Liver (tissue), 9 donors: ENCODE data around the gene OR2B6. TPM values are rescaled to one million over a fixed set of nuclear protein-coding genes. Genes with fewer than 3 reads are reported as not detected.

Experiments used
- DNase-seq: peaks from one replicate; pipeline ENCODE4 v3.0.0-alpha.2; 2017; ENCODE audit warnings: low spot score
- H3K27ac ChIP-seq, 2 donors: one replicate each; pipeline ENCODE4 v1.7.0; 2013; ENCODE audit warnings: inconsistent platforms in 2 of 2, low read length in 2 of 2, control low read depth in 1 of 2, low read depth in 1 of 2, mild to moderate bottlenecking in 1 of 2
- H3K27me3 ChIP-seq, 4 donors: one replicate each; pipeline versions ENCODE4 v1.6.1 to v1.7.0; 2013; ENCODE audit warnings: low read length in 3 of 4, inconsistent platforms in 1 of 4, mild to moderate bottlenecking in 1 of 4, moderate library complexity in 1 of 4; ENCODE audit not compliant: control insufficient read depth in 4 of 4, insufficient read depth in 4 of 4
- H3K36me3 ChIP-seq, 4 donors: one replicate each; pipeline versions ENCODE4 v1.6.1 to v1.7.0; 2013; ENCODE audit warnings: low read length in 3 of 4, mild to moderate bottlenecking in 3 of 4, low read depth in 1 of 4, moderate library complexity in 1 of 4; ENCODE audit not compliant: control insufficient read depth in 4 of 4, insufficient read depth in 3 of 4
- H3K4me1 ChIP-seq, 4 donors: one replicate each; pipeline versions ENCODE4 v1.6.1 to v1.7.0; 2013; ENCODE audit warnings: low read length in 3 of 4, mild to moderate bottlenecking in 3 of 4, moderate library complexity in 1 of 4; ENCODE audit not compliant: control insufficient read depth in 4 of 4, insufficient read depth in 4 of 4
- H3K4me3 ChIP-seq, 3 donors: one replicate each; pipeline versions ENCODE4 v1.6.1 to v1.7.0; 2013; ENCODE audit warnings: low read length in 3 of 3, control low read depth in 1 of 3, low read depth in 1 of 3, mild to moderate bottlenecking in 1 of 3
- H3K9ac ChIP-seq, 2 donors: one replicate each; pipeline ENCODE4 v1.7.0; 2013; ENCODE audit warnings: low read length in 2 of 2, mild to moderate bottlenecking in 2 of 2, moderate library complexity in 2 of 2, control low read depth in 1 of 2, low read depth in 1 of 2
- H3K9me3 ChIP-seq, 4 donors: one replicate each; pipeline versions ENCODE4 v1.6.1 to v1.7.0; 2013; ENCODE audit warnings: low read length in 3 of 4; ENCODE audit not compliant: control insufficient read depth in 4 of 4
- EGR1 ChIP-seq, 2 donors: IDR thresholded peaks; 2 replicates each; pipeline ENCODE4 v1.6.1; 2016 to 2018; ENCODE audit warnings: antibody characterized with exemption in 2 of 2, low read depth in 2 of 2
- FOXA1 ChIP-seq: IDR thresholded peaks from 2 replicates; pipeline ENCODE4 v1.6.1; 2016; ENCODE audit warnings: antibody characterized with exemption
- FOXA2 ChIP-seq: IDR thresholded peaks from 2 replicates; pipeline ENCODE4 v1.6.1; 2016; ENCODE audit warnings: antibody characterized with exemption
- GABPA ChIP-seq, 2 donors: IDR thresholded peaks in 1 of 2; conservative IDR thresholded peaks in 1 of 2; 2 replicates each; pipeline ENCODE4 v1.6.1; 2016; ENCODE audit warnings: antibody characterized with exemption in 2 of 2, mild to moderate bottlenecking in 1 of 2, moderate library complexity in 1 of 2
- HNF4A ChIP-seq, 2 donors: conservative IDR thresholded peaks; 2 replicates each; pipeline ENCODE4 v1.6.1; 2016; ENCODE audit warnings: antibody characterized with exemption in 2 of 2, mild to moderate bottlenecking in 2 of 2
- HNF4G ChIP-seq: IDR thresholded peaks from 2 replicates; pipeline ENCODE4 v1.6.1; 2016; ENCODE audit warnings: antibody characterized with exemption
- JUND ChIP-seq, 2 donors: IDR thresholded peaks; 2 replicates each; pipeline ENCODE4 v1.6.1; 2016; ENCODE audit warnings: antibody characterized with exemption in 2 of 2
- RAD21 ChIP-seq, 2 donors: IDR thresholded peaks; 2 replicates each; pipeline ENCODE4 v1.6.1; 2016; ENCODE audit warnings: antibody characterized with exemption in 2 of 2, mild to moderate bottlenecking in 2 of 2
- RXRA ChIP-seq, 2 donors: IDR thresholded peaks; 2 replicates each; pipeline ENCODE4 v1.6.1; 2017 to 2018; ENCODE audit warnings: antibody characterized with exemption in 2 of 2, mild to moderate bottlenecking in 1 of 2
- TAF1 ChIP-seq: conservative IDR thresholded peaks from 2 replicates; pipeline ENCODE4 v1.6.1; 2016; ENCODE audit warnings: antibody characterized with exemption, mild to moderate bottlenecking
- YY1 ChIP-seq: IDR thresholded peaks from 2 replicates; pipeline ENCODE4 v1.6.1; 2016; ENCODE audit warnings: antibody characterized with exemption, mild to moderate bottlenecking
- WGBS: extraction: QIAGEN DNeasy Blood & Tissue Kit; methylation state at CpG from one replicate; pipeline ENCODE4 v1.1.7; 2013; 5-methylcytosine and 5-hydroxymethylcytosine counted together
- polyA plus RNA-seq, 2 donors: library from polyadenylated mRNA; stranded (reverse) in 1 of 2; unstranded in 1 of 2; fragments of 200-250 nt in 1 of 2; fragments of >200 nt in 1 of 2; fragmentation: Nextera tagmentation in 1 of 2; extraction: Ambion mirVana in 1 of 2; gene quantifications; one replicate each; pipeline versions ENCODE4 v1.2.1 to v1.2.3, GENCODE V29; 2013 to 2015
- total RNA-seq, 2 donors: library from RNA; depleted of rRNA; stranded (reverse); fragments of >200 nt; gene quantifications; one replicate each; pipeline ENCODE4 v1.2.3, GENCODE V29; 2014
- TF ChIP-seq, protein P1 (sequence below): IDR thresholded peaks from 2 replicates; pipeline ENCODE4 v1.6.1; 2016; ENCODE audit warnings: antibody characterized with exemption
- TF ChIP-seq, protein P2 (sequence below): fragments of 150-350 bp; IDR thresholded peaks from 2 replicates; pipeline ENCODE4 v1.5.1; 2017; ENCODE audit warnings: improper control_type of control experiment, low read depth, low read length; ENCODE audit not compliant: missing input control
- TF ChIP-seq, protein P3 (sequence below): IDR thresholded peaks from 2 replicates; pipeline ENCODE4 v1.6.1; 2016; ENCODE audit warnings: antibody characterized with exemption
- TF ChIP-seq, protein P4 (sequence below): IDR thresholded peaks from 2 replicates; pipeline ENCODE4 v1.6.1; 2016; ENCODE audit warnings: antibody characterized with exemption
- TF ChIP-seq, protein P5 (sequence below): IDR thresholded peaks from 2 replicates; pipeline ENCODE4 v1.6.1; 2016; ENCODE audit warnings: antibody characterized with exemption, mild to moderate bottlenecking
- donor health status: healthy.
- donor health status: healthy.
- donor health status: healthy.
- donor health status: healthy.
- donor health status: healthy.

The OR2B6 gene
- total and polyA plus RNA-seq, 4 donors = 0.19 TPM; not detected in 3

DNA sequence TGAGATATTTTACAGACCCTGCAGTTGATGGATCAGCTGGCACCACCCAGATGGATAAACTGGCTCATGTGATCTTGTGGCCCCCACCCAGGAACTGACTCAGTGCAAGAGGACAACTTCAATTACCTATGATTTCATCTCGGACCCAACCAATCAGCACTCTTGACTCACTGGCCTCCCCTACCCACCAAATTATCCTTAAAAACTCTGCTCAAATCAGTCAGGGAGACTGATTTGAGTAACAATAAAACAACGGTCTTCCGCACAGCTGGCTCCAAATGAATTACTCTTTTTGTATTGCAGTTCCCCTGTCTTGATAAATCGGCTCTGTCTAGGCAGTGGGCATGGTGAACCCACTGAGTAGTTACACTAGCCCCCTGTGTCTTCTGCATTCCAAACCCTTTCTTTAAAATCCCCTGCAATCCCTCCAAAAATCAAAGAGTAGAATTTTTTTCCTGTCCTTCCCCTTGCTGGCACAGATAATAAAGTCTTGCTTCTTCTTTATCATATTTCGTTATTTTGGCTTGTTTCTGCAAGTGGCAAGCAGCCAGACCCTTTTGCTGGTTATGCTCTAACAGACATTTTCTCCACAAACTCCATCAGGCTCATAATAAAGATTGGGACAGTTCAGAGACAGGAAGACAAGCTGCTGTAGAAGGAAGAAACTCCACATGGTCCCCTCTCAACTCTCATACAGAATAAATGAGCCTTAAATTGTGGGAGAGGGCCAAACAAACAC is 48.3 kb downstream of the OR2B6 start:
- H3K27me3 ChIP-seq = peaks cover 0 to 3% (median 1%) of the 10 kb centered on the region in 4 donors
- no peaks in the 10 kb centered on the region for H3K4me1 ChIP-seq
- TF ChIP-seq RAD21 (IDR thresholded peaks at IDR 0.05) (no peak), RXRA (IDR thresholded peaks at IDR 0.05) (no peak), HNF4A (conservative IDR thresholded peaks at IDR 0.05) (no peak), JUND (IDR thresholded peaks at IDR 0.05) (no peak)
- TF ChIP-seq, protein P1, sequence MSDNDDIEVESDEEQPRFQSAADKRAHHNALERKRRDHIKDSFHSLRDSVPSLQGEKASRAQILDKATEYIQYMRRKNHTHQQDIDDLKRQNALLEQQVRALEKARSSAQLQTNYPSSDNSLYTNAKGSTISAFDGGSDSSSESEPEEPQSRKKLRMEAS = no peak
- TF ChIP-seq, protein P2, sequence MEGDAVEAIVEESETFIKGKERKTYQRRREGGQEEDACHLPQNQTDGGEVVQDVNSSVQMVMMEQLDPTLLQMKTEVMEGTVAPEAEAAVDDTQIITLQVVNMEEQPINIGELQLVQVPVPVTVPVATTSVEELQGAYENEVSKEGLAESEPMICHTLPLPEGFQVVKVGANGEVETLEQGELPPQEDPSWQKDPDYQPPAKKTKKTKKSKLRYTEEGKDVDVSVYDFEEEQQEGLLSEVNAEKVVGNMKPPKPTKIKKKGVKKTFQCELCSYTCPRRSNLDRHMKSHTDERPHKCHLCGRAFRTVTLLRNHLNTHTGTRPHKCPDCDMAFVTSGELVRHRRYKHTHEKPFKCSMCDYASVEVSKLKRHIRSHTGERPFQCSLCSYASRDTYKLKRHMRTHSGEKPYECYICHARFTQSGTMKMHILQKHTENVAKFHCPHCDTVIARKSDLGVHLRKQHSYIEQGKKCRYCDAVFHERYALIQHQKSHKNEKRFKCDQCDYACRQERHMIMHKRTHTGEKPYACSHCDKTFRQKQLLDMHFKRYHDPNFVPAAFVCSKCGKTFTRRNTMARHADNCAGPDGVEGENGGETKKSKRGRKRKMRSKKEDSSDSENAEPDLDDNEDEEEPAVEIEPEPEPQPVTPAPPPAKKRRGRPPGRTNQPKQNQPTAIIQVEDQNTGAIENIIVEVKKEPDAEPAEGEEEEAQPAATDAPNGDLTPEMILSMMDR = no peak
- no peaks in the 10 kb centered on the region for H3K9me3 ChIP-seq
- no peak for DNase-seq
- no peak overlapping the region for H3K9ac ChIP-seq
- no peaks in the 10 kb centered on the region for H3K36me3 ChIP-seq
- H3K4me3 ChIP-seq = no peak overlapping the region
- 57% methylated on average over 5 of the region's 5 CpGs for WGBS
- no peak overlapping the region for H3K27ac ChIP-seq

DNA sequence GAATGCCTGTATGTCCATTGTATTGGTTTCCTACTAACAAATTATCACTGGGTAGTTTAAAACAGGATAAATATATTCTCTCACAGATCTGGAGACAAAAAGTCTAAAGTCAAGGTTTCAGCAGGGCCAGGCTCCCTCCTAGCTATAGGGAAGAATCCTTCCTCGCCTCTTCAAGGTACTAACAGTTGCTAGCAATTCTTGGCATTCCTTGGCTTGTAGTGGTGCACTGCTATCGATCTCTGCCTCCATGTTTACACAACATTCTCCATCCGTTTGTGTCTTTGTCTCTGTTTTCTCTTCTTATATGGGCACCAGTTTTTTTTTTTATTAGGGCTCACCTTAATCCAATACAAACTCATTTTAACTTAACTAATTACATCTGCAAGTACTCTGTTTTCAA is 48.9 kb downstream of the OR2B6 start:
- Histone ChIP-seq H3K9me3 (no peaks in the 10 kb centered on the region), H3K4me3 (no peak overlapping the region), H3K4me1 (no peaks in the 10 kb centered on the region), H3K27ac (no peak overlapping the region), H3K27me3 (peaks cover 0 to 3% (median 1%) of the 10 kb centered on the region in 4 donors), H3K9ac (no peak overlapping the region), H3K36me3 (no peaks in the 10 kb centered on the region)
- DNase-seq = no peak
- WGBS = 30% methylated on average over 3 of the region's 3 CpGs
- TF ChIP-seq RAD21 (IDR thresholded peaks at IDR 0.05) = no peak
- no peak for TF ChIP-seq TAF1
- TF ChIP-seq GABPA (IDR thresholded peaks at IDR 0.05 in 1 of 2, conservative IDR thresholded peaks at IDR 0.05 in 1 of 2) = no peak
- no peak for TF ChIP-seq HNF4G
- TF ChIP-seq, protein P3, sequence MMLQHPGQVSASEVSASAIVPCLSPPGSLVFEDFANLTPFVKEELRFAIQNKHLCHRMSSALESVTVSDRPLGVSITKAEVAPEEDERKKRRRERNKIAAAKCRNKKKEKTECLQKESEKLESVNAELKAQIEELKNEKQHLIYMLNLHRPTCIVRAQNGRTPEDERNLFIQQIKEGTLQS = no peak
- TF ChIP-seq EGR1 (IDR thresholded peaks at IDR 0.05; ENCODE audit: low read depth in 2 of 2) = no peak
- TF ChIP-seq YY1 = no peak
- no peak for TF ChIP-seq FOXA1
- no peak for TF ChIP-seq JUND (IDR thresholded peaks at IDR 0.05)
- no peak for TF ChIP-seq HNF4A (conservative IDR thresholded peaks at IDR 0.05)
- TF ChIP-seq RXRA (IDR thresholded peaks at IDR 0.05) = no peak
- TF ChIP-seq, protein P2 = no peak
- TF ChIP-seq, protein P4, sequence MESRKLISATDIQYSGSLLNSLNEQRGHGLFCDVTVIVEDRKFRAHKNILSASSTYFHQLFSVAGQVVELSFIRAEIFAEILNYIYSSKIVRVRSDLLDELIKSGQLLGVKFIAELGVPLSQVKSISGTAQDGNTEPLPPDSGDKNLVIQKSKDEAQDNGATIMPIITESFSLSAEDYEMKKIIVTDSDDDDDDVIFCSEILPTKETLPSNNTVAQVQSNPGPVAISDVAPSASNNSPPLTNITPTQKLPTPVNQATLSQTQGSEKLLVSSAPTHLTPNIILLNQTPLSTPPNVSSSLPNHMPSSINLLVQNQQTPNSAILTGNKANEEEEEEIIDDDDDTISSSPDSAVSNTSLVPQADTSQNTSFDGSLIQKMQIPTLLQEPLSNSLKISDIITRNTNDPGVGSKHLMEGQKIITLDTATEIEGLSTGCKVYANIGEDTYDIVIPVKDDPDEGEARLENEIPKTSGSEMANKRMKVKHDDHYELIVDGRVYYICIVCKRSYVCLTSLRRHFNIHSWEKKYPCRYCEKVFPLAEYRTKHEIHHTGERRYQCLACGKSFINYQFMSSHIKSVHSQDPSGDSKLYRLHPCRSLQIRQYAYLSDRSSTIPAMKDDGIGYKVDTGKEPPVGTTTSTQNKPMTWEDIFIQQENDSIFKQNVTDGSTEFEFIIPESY = no peak
- TF ChIP-seq, protein P5, sequence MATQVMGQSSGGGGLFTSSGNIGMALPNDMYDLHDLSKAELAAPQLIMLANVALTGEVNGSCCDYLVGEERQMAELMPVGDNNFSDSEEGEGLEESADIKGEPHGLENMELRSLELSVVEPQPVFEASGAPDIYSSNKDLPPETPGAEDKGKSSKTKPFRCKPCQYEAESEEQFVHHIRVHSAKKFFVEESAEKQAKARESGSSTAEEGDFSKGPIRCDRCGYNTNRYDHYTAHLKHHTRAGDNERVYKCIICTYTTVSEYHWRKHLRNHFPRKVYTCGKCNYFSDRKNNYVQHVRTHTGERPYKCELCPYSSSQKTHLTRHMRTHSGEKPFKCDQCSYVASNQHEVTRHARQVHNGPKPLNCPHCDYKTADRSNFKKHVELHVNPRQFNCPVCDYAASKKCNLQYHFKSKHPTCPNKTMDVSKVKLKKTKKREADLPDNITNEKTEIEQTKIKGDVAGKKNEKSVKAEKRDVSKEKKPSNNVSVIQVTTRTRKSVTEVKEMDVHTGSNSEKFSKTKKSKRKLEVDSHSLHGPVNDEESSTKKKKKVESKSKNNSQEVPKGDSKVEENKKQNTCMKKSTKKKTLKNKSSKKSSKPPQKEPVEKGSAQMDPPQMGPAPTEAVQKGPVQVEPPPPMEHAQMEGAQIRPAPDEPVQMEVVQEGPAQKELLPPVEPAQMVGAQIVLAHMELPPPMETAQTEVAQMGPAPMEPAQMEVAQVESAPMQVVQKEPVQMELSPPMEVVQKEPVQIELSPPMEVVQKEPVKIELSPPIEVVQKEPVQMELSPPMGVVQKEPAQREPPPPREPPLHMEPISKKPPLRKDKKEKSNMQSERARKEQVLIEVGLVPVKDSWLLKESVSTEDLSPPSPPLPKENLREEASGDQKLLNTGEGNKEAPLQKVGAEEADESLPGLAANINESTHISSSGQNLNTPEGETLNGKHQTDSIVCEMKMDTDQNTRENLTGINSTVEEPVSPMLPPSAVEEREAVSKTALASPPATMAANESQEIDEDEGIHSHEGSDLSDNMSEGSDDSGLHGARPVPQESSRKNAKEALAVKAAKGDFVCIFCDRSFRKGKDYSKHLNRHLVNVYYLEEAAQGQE = no peak
- no peak for TF ChIP-seq FOXA2
